ENCODE data around the gene RFLNA. TPM values are rescaled to one million over a fixed set of nuclear protein-coding genes. Genes with fewer than 3 reads are reported as not detected.

The RFLNA gene
- polyA plus RNA-seq, 1 donor from 2014 or later, result 9.6 TPM

DNA sequence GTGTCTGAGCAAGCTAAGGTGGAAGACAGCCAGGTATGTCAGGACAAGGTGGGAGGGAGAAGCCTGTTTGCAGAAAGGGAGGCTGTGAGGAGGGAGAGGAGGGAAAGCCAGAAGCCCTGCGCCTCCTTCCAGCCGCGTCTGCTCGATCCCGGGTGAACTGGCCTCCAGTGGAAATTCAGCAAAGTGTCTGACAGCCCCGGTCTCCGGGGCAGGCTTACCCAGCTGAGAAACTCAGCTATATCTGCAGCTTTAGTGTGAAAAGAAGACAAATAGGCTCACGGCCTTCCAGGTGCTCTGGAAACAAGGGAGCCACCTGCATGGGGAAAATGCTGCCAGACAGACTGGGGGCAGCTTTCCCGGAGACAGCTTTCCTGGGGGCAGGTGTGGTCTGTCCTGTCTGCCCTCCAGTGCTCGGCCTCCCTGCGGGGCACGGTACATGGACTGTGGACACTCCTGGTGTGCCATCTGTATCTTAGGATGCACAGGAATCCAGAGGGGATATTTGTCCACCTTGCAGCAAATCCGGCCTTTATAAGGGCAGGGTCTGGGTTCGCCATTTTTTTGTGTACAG lies 6.3 kb downstream of the RFLNA start:
- Histone ChIP-seq H4K20me1 (ENCODE audit: insufficient read depth) (no peaks in the 10 kb centered on the region), H3K4me3 (ENCODE audit: low read length) (no peak overlapping the region), H3K9me3 (ENCODE audit: low read length) (no peaks in the 10 kb centered on the region), H3F3A (ENCODE audit: insufficient read depth, low read length, poor library complexity, severe bottlenecking) (no peaks in the 10 kb centered on the region), H3K36me3 (ENCODE audit: insufficient read depth, low read length) (no peaks in the 10 kb centered on the region), H3K27me3 (ENCODE audit: insufficient read depth, low read depth, low read length) (peaks cover 6% of the 10 kb centered on the region), H2AFZ (ENCODE audit: low read depth, low read length) (no peak overlapping the region), H3K79me2 (replicated peaks; ENCODE audit: insufficient read depth, low read length) (no peaks in the 10 kb centered on the region), H3K27ac (ENCODE audit: low read length) (no peak overlapping the region), H3K9ac (ENCODE audit: low read length) (no peak overlapping the region), H3K9me2 (ENCODE audit: insufficient read depth, low read length) (no peaks in the 10 kb centered on the region), H3K4me2 (ENCODE audit: low read length) (no peak overlapping the region)
- no peak for TF ChIP-seq EP300 (conservative IDR thresholded peaks at IDR 0.05; ENCODE audit: poor library complexity, severe bottlenecking)
- TF ChIP-seq, protein P1, sequence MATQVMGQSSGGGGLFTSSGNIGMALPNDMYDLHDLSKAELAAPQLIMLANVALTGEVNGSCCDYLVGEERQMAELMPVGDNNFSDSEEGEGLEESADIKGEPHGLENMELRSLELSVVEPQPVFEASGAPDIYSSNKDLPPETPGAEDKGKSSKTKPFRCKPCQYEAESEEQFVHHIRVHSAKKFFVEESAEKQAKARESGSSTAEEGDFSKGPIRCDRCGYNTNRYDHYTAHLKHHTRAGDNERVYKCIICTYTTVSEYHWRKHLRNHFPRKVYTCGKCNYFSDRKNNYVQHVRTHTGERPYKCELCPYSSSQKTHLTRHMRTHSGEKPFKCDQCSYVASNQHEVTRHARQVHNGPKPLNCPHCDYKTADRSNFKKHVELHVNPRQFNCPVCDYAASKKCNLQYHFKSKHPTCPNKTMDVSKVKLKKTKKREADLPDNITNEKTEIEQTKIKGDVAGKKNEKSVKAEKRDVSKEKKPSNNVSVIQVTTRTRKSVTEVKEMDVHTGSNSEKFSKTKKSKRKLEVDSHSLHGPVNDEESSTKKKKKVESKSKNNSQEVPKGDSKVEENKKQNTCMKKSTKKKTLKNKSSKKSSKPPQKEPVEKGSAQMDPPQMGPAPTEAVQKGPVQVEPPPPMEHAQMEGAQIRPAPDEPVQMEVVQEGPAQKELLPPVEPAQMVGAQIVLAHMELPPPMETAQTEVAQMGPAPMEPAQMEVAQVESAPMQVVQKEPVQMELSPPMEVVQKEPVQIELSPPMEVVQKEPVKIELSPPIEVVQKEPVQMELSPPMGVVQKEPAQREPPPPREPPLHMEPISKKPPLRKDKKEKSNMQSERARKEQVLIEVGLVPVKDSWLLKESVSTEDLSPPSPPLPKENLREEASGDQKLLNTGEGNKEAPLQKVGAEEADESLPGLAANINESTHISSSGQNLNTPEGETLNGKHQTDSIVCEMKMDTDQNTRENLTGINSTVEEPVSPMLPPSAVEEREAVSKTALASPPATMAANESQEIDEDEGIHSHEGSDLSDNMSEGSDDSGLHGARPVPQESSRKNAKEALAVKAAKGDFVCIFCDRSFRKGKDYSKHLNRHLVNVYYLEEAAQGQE (IDR thresholded peaks at IDR 0.05; ENCODE audit: borderline replicate concordance), result no peak
- TF ChIP-seq SMC3 (conservative IDR thresholded peaks at IDR 0.05; ENCODE audit: poor library complexity), result no peak
- no peak for TF ChIP-seq POLR2AphosphoS5 (IDR thresholded peaks at IDR 0.05)
- TF ChIP-seq TAF1 (IDR thresholded peaks at IDR 0.05; ENCODE audit: low read depth), result no peak
- no peak for TF ChIP-seq EZH2 (IDR thresholded peaks at IDR 0.05; ENCODE audit: borderline replicate concordance, insufficient read depth, low read length, poor library complexity, severe bottlenecking)
- no peak for TF ChIP-seq RAD21 (conservative IDR thresholded peaks at IDR 0.05)

DNA sequence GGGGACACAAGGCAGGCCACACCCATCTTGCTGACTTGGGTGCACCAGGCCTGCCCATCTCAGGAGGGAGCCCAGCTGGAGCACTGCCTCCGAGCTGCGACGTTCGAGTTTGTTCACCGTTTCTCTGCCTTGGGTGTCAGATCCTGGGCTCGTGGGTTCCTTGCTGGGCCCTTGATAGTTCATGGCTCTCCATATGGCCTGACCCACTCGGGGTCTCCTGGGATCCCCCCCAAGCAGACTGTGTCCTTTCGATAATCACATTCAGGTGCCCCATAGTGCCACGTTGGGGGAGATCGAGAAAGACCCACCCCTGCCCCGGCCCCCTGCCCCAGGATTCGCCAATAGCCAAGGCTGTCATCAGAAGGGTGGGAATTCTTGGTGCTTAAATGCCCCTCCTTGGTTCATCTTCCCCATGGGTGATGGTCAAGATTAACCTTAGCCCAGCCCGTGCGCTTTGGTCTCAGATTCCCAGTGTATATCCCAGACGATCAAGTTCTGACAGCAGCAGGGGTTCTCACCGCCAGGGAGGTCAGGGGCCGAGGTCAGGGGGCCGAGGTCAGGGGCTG lies 7.4 kb downstream of the RFLNA start:
- Histone ChIP-seq H2AFZ (ENCODE audit: low read depth, low read length) (no peak overlapping the region), H3K9me2 (ENCODE audit: insufficient read depth, low read length) (no peaks in the 10 kb centered on the region), H3K9ac (ENCODE audit: low read length) (no peak overlapping the region), H3K79me2 (replicated peaks; ENCODE audit: insufficient read depth, low read length) (no peaks in the 10 kb centered on the region), H3K27me3 (ENCODE audit: insufficient read depth, low read depth, low read length) (no peaks in the 10 kb centered on the region), H3K4me2 (ENCODE audit: low read length) (no peak overlapping the region), H3K9me3 (ENCODE audit: low read length) (no peaks in the 10 kb centered on the region), H3K27ac (ENCODE audit: low read length) (no peak overlapping the region), H3K4me3 (ENCODE audit: low read length) (no peak overlapping the region), H3F3A (ENCODE audit: insufficient read depth, low read length, poor library complexity, severe bottlenecking) (no peaks in the 10 kb centered on the region), H3K36me3 (ENCODE audit: insufficient read depth, low read length) (no peaks in the 10 kb centered on the region), H4K20me1 (ENCODE audit: insufficient read depth) (no peaks in the 10 kb centered on the region)
- TF ChIP-seq EZH2 (IDR thresholded peaks at IDR 0.05; ENCODE audit: borderline replicate concordance, insufficient read depth, low read length, poor library complexity, severe bottlenecking), result no peak
- TF ChIP-seq POLR2AphosphoS5 (IDR thresholded peaks at IDR 0.05), result no peak
- TF ChIP-seq SMC3 (conservative IDR thresholded peaks at IDR 0.05; ENCODE audit: poor library complexity), result no peak
- TF ChIP-seq, protein P1 (IDR thresholded peaks at IDR 0.05; ENCODE audit: borderline replicate concordance), result no peak
- no peak for TF ChIP-seq RAD21 (conservative IDR thresholded peaks at IDR 0.05)
- no peak for TF ChIP-seq TAF1 (IDR thresholded peaks at IDR 0.05; ENCODE audit: low read depth)
- TF ChIP-seq, protein P2, sequence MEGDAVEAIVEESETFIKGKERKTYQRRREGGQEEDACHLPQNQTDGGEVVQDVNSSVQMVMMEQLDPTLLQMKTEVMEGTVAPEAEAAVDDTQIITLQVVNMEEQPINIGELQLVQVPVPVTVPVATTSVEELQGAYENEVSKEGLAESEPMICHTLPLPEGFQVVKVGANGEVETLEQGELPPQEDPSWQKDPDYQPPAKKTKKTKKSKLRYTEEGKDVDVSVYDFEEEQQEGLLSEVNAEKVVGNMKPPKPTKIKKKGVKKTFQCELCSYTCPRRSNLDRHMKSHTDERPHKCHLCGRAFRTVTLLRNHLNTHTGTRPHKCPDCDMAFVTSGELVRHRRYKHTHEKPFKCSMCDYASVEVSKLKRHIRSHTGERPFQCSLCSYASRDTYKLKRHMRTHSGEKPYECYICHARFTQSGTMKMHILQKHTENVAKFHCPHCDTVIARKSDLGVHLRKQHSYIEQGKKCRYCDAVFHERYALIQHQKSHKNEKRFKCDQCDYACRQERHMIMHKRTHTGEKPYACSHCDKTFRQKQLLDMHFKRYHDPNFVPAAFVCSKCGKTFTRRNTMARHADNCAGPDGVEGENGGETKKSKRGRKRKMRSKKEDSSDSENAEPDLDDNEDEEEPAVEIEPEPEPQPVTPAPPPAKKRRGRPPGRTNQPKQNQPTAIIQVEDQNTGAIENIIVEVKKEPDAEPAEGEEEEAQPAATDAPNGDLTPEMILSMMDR (IDR thresholded peaks at IDR 0.05; ENCODE audit: poor library complexity, severe bottlenecking), result no peak
- TF ChIP-seq MXI1 (conservative IDR thresholded peaks at IDR 0.05; ENCODE audit: poor library complexity, severe bottlenecking), result no peak
- TF ChIP-seq EP300 (conservative IDR thresholded peaks at IDR 0.05; ENCODE audit: poor library complexity, severe bottlenecking), result no peak
